ENCODE data around the gene PRKCSH.
"Not testable (repeated sequence)": the region's sequence is repeated elsewhere in the genome, so short reads cannot be mapped to it uniquely, and the experiment has no call there.

PRKCSH gene

GRCh38 chr19:11448923-11449554, 13.6 kb downstream of the PRKCSH start:
- no peak for DNase-seq (ENCODE audit: low spot score)

GRCh38 chr19:11450570-11451326, 15.3 kb downstream of the PRKCSH start:
- DNase-seq (ENCODE audit: low spot score): no peak

- peak; percentile 67 for DNase-seq (ENCODE audit: low spot score)
Observed at GRCh38 chr19:11451327-11451870, 16.0 kb downstream of the PRKCSH start.

- DNase-seq (ENCODE audit: low spot score): no peak
Observed at GRCh38 chr19:11451871-11452619, 16.6 kb downstream of the PRKCSH start.

GRCh38 chr19:11452620-11453310, 17.3 kb downstream of the PRKCSH start:
- DNase-seq (ENCODE audit: low spot score): no peak

GRCh38 chr19:11453468-11454341, 18.3 kb downstream of the PRKCSH start:
- peak; percentile 85 for DNase-seq (ENCODE audit: low spot score)

- not testable (repeated sequence) for DNase-seq (ENCODE audit: low spot score)
Observed at GRCh38 chr19:11455233-11455554, 19.8 kb downstream of the PRKCSH start.

- no peak for DNase-seq (ENCODE audit: low spot score)
Observed at GRCh38 chr19:11456659-11457058, 21.2 kb downstream of the PRKCSH start.

GRCh38 chr19:11457115-11457514, 21.7 kb downstream of the PRKCSH start:
- DNase-seq (ENCODE audit: low spot score): peak; percentile 58

- DNase-seq (ENCODE audit: low spot score): no peak
Observed at GRCh38 chr19:11457831-11458230, 22.4 kb downstream of the PRKCSH start.

- no peak for DNase-seq (ENCODE audit: low spot score)
Observed at GRCh38 chr19:11458236-11458900, 22.9 kb downstream of the PRKCSH start.

GRCh38 chr19:11458912-11459311, 23.5 kb downstream of the PRKCSH start:
- not testable (repeated sequence) for DNase-seq (ENCODE audit: low spot score)

GRCh38 chr19:11460207-11460606, 24.8 kb downstream of the PRKCSH start:
- DNase-seq (ENCODE audit: low spot score): peak; percentile 54

- no peak for DNase-seq (ENCODE audit: low spot score)
Observed at GRCh38 chr19:11461453-11461852, 26.0 kb downstream of the PRKCSH start.

- DNase-seq (ENCODE audit: low spot score): peak; percentile 3
Observed at GRCh38 chr19:11463391-11463790, 28.0 kb downstream of the PRKCSH start.

GRCh38 chr19:11464333-11465265, 29.2 kb downstream of the PRKCSH start:
- no peak for DNase-seq (ENCODE audit: low spot score)

GRCh38 chr19:11465600-11465999, 30.2 kb downstream of the PRKCSH start:
- peak; percentile 61 for DNase-seq (ENCODE audit: low spot score)

- DNase-seq (ENCODE audit: low spot score): not testable (repeated sequence)
Observed at GRCh38 chr19:11468266-11468845, 32.9 kb downstream of the PRKCSH start.

- no peak for DNase-seq (ENCODE audit: low spot score)
Observed at GRCh38 chr19:11473725-11474124, 38.3 kb downstream of the PRKCSH start.

Measured in iPS-NIHi11 (cell line).